AG08395 (cell line): ENCODE measurements around the gene IRF9.

ENCODE experiments used
- DNase-seq: peaks from one replicate; pipeline ENCODE4 v3.0.0; 2012; ENCODE audit warnings: mixed read lengths, low spot score

Gene IRF9

GRCh38 chr14:24178399-24179178, 17.5 kb downstream of the IRF9 start:
- DNase-seq = no peak

- DNase-seq = no peak
Measured at GRCh38 chr14:24179294-24179960, 18.4 kb downstream of the IRF9 start.

- DNase-seq = peak; percentile 82
Measured at GRCh38 chr14:24179961-24180796, 19.1 kb downstream of the IRF9 start.

GRCh38 chr14:24181371-24182077, 20.5 kb downstream of the IRF9 start:
- DNase-seq = no peak

GRCh38 chr14:24182110-24182882, 21.2 kb downstream of the IRF9 start:
- no peak for DNase-seq

GRCh38 chr14:24183014-24183481, 22.0 kb downstream of the IRF9 start:
- DNase-seq = no peak

GRCh38 chr14:24184104-24184970, 23.3 kb downstream of the IRF9 start:
- no peak for DNase-seq

- no peak for DNase-seq
Measured at GRCh38 chr14:24185026-24185425, 24.0 kb downstream of the IRF9 start.

GRCh38 chr14:24185741-24186140, 24.7 kb downstream of the IRF9 start:
- DNase-seq = no peak

GRCh38 chr14:24186831-24187538, 25.9 kb downstream of the IRF9 start:
- no peak for DNase-seq

GRCh38 chr14:24187539-24187915, 26.5 kb downstream of the IRF9 start:
- no peak for DNase-seq

- DNase-seq = peak; percentile 99
Measured at GRCh38 chr14:24188251-24189058, 27.4 kb downstream of the IRF9 start, which contains the start of gene IPO4. IPO4 (minus strand) TSS chr14:24188816; CDS start chr14:24188787, 29 bp downstream.

GRCh38 chr14:24189059-24189375, 28.0 kb downstream of the IRF9 start:
- DNase-seq = no peak

GRCh38 chr14:24189460-24189859, 28.4 kb downstream of the IRF9 start:
- no peak for DNase-seq

- no peak for DNase-seq
Measured at GRCh38 chr14:24190416-24190815, 29.4 kb downstream of the IRF9 start.

GRCh38 chr14:24192933-24193332, 31.9 kb downstream of the IRF9 start:
- no peak for DNase-seq

- DNase-seq = no peak
Measured at GRCh38 chr14:24194186-24194872, 33.3 kb downstream of the IRF9 start.

GRCh38 chr14:24194873-24195185, 33.8 kb downstream of the IRF9 start:
- no peak for DNase-seq
